CD14-positive monocyte (primary cell): ENCODE data around the gene EDEM1. TPM values are rescaled to one million over a fixed set of nuclear protein-coding genes. Genes with fewer than 3 reads are reported as not detected.

Experiments
- DNase-seq, 3 donors: peaks; one replicate each; pipeline ENCODE4 v3.0.0-alpha.2; 2011 to 2022
- H2AFZ ChIP-seq: 2 replicates; pipeline ENCODE4 v1.6.0; 2012; ENCODE audit warnings: mild to moderate bottlenecking, low read depth, low read length, inconsistent platforms; ENCODE audit not compliant: insufficient read depth, poor library complexity, severe bottlenecking
- H3K27ac ChIP-seq, 2 donors: 1 replicate in 1 of 2; 2 replicates in 1 of 2; pipeline ENCODE4 v1.5.1; 2012 to 2013; ENCODE audit warnings: low read length in 2 of 2, control low read depth in 1 of 2, inconsistent platforms in 1 of 2, low read depth in 1 of 2, mild to moderate bottlenecking in 1 of 2
- H3K27me3 ChIP-seq, 2 donors: one replicate each; pipeline versions ENCODE4 v1.6.0 to v1.6.1; 2011 to 2013; ENCODE audit warnings: low read length in 2 of 2; ENCODE audit not compliant: control insufficient read depth in 2 of 2, insufficient read depth in 2 of 2
- H3K36me3 ChIP-seq, 2 donors: replicated peaks in 1 of 2; 1 replicate in 1 of 2; 2 replicates in 1 of 2; pipeline versions ENCODE4 v1.5.1 to v1.6.1; 2012 to 2013; ENCODE audit warnings: low read length in 2 of 2, control low read depth in 1 of 2, inconsistent platforms in 1 of 2, mild to moderate bottlenecking in 1 of 2; ENCODE audit not compliant: insufficient read depth in 2 of 2, control insufficient read depth in 1 of 2
- H3K4me1 ChIP-seq, 2 donors: 1 replicate in 1 of 2; 2 replicates in 1 of 2; pipeline versions ENCODE4 v1.5.1 to v1.6.1; 2012 to 2013; ENCODE audit warnings: low read length in 2 of 2, control low read depth in 1 of 2, inconsistent platforms in 1 of 2, mild to moderate bottlenecking in 1 of 2, moderate library complexity in 1 of 2; ENCODE audit not compliant: insufficient read depth in 2 of 2, control insufficient read depth in 1 of 2
- H3K4me2 ChIP-seq: replicated peaks from 2 replicates; pipeline ENCODE3; 2012; ENCODE audit warnings: low read length, moderate library complexity, mild to moderate bottlenecking; ENCODE audit not compliant: poor library complexity, severe bottlenecking; ENCODE audit errors: extremely low read depth
- H3K4me3 ChIP-seq, 3 experiments: fragments of 200-600 bp in 1 of 3; sonication (generic) in 1 of 3; replicated peaks in 1 of 3; 1 replicate in 2 of 3; 2 replicates in 1 of 3; pipeline ENCODE4 v1.5.1; 2011 to 2013; ENCODE audit warnings: low read length in 3 of 3, mild to moderate bottlenecking in 3 of 3, control low read depth in 2 of 3, low read depth in 2 of 3, inconsistent platforms in 1 of 3, moderate library complexity in 1 of 3
- H3K79me2 ChIP-seq: 2 replicates; pipeline ENCODE4 v1.6.0; 2012; ENCODE audit warnings: mild to moderate bottlenecking, control low read depth, inconsistent platforms, low read length, moderate library complexity; ENCODE audit not compliant: insufficient read depth
- H3K9ac ChIP-seq: 2 replicates; pipeline ENCODE4 v1.6.0; 2017; ENCODE audit warnings: low read length, mild to moderate bottlenecking; ENCODE audit not compliant: insufficient read depth, poor library complexity, severe bottlenecking
- H3K9me3 ChIP-seq, 2 donors: replicated peaks in 1 of 2; 1 replicate in 1 of 2; 2 replicates in 1 of 2; pipeline versions ENCODE4 v1.5.1 to v1.6.1; 2012 to 2013; ENCODE audit warnings: low read length in 2 of 2, control low read depth in 1 of 2; ENCODE audit not compliant: control insufficient read depth in 1 of 2, insufficient read depth in 1 of 2
- H4K20me1 ChIP-seq: 2 replicates; pipeline ENCODE4 v1.6.0; 2012; ENCODE audit warnings: mild to moderate bottlenecking, low read length, control low read depth, moderate library complexity; ENCODE audit not compliant: insufficient read depth
- H3K27ac Mint-ChIP-seq, 7 donors: one replicate each; pipeline ENCODE4 v1.8.0; 2020; ENCODE audit warnings: mild to moderate bottlenecking in 7 of 7, mixed read lengths in 7 of 7, moderate library complexity in 6 of 7, inconsistent platforms in 2 of 7
- H3K27me3 Mint-ChIP-seq, 3 donors: one replicate each; pipeline ENCODE4 v1.8.0; 2021 to 2022; ENCODE audit warnings: low read depth in 3 of 3, mild to moderate bottlenecking in 3 of 3, mixed read lengths in 3 of 3, moderate library complexity in 3 of 3, inconsistent platforms in 1 of 3
- H3K36me3 Mint-ChIP-seq, 2 donors: one replicate each; pipeline ENCODE4 v1.8.0; 2020; ENCODE audit warnings: mixed read lengths in 2 of 2, inconsistent platforms in 1 of 2, mild to moderate bottlenecking in 1 of 2
- H3K4me1 Mint-ChIP-seq: one replicate; pipeline ENCODE4 v1.8.0; 2020; ENCODE audit warnings: mild to moderate bottlenecking, mixed read lengths
- H3K4me3 Mint-ChIP-seq, 2 donors: one replicate each; pipeline ENCODE4 v1.8.0; 2020; ENCODE audit warnings: mild to moderate bottlenecking in 2 of 2, mixed read lengths in 2 of 2, moderate library complexity in 1 of 2
- H3K9me3 Mint-ChIP-seq, 7 donors: one replicate each; pipeline ENCODE4 v1.8.0; 2020 to 2022; ENCODE audit warnings: mixed read lengths in 7 of 7, mild to moderate bottlenecking in 6 of 7, moderate library complexity in 6 of 7, inconsistent platforms in 2 of 7
- CTCF ChIP-seq: fragments of 200-600 bp; IDR thresholded peaks from one replicate; pipeline ENCODE4 v1.8.0; 2022; ENCODE audit warnings: antibody characterized with exemption, mild to moderate bottlenecking
- WGBS: methylation state at CpG from one replicate; pipeline ENCODE4 v1.1.5; 2013; ENCODE audit warnings: missing lambda C conversion rate; ENCODE audit not compliant: insufficient coverage; 5-methylcytosine and 5-hydroxymethylcytosine counted together
- intact Hi-C, 2 donors: fragments of 100-400 bp; cut with micrococcal nuclease; formaldehyde crosslinking; loops; one replicate each; pipeline versions ENCODE4 v1.15.0 to v1.15.1; 2023
- polyA plus RNA-seq, 3 donors: library from polyadenylated mRNA; depleted of rRNA in 1 of 3; unstranded in 2 of 3; stranded (reverse) in 1 of 3; fragments of 300-500 nt in 2 of 3; fragments of >200 nt in 1 of 3; fragmentation: Illumina TruSeq in 2 of 3; gene quantifications; 1 replicate in 2 of 3; 2 replicates in 1 of 3; pipeline ENCODE4 v1.2.3, GENCODE V29; 2012 to 2021

The EDEM1 gene
- polyA plus RNA-seq, 3 donors, result 17.5 to 31.7 (median 23.7) TPM

- H3K4me3 ChIP-seq, result no peak overlapping the region
- intact Hi-C loops, result no loop called here
- no peaks in the 10 kb centered on the region for H3K4me1 Mint-ChIP-seq
- H3K9me3 ChIP-seq, result peaks cover 0 to 3% of the 10 kb centered on the region in 2 donors
- H3K4me3 Mint-ChIP-seq, result no peak overlapping the region
- WGBS, result 57% methylated on average over 4 of the region's 5 CpGs
- H2AFZ ChIP-seq, result no peak overlapping the region
- no peak for TF ChIP-seq CTCF
- H4K20me1 ChIP-seq, result no peaks in the 10 kb centered on the region
- no peak overlapping the region for H3K4me2 ChIP-seq
- no peak overlapping the region for H3K27ac Mint-ChIP-seq
- H3K36me3 Mint-ChIP-seq, result no peaks in the 10 kb centered on the region
- H3K27ac ChIP-seq, result no peak overlapping the region
- no peak overlapping the region for H3K9ac ChIP-seq
- no peaks in the 10 kb centered on the region for H3K27me3 ChIP-seq
- no peaks in the 10 kb centered on the region for H3K36me3 ChIP-seq
- no peaks in the 10 kb centered on the region for H3K27me3 Mint-ChIP-seq
- peaks cover 8 to 9% (median 8%) of the 10 kb centered on the region in 7 donors for H3K9me3 Mint-ChIP-seq
- no peaks in the 10 kb centered on the region for H3K4me1 ChIP-seq
- no peaks in the 10 kb centered on the region for H3K79me2 ChIP-seq
- no peak for DNase-seq
Observed at GRCh38 chr3:5238545-5238944, 51.0 kb downstream of the EDEM1 start.

GRCh38 chr3:5239602-5240001 is 52.1 kb downstream of the EDEM1 start:
- Histone ChIP-seq H3K4me2 (no peak overlapping the region), H3K9ac (no peak overlapping the region), H2AFZ (no peak overlapping the region), H3K27me3 (no peaks in the 10 kb centered on the region), H3K9me3 (peaks cover 0 to 3% of the 10 kb centered on the region in 2 donors), H3K27ac (no peak overlapping the region), H3K79me2 (no peaks in the 10 kb centered on the region), H3K4me1 (no peaks in the 10 kb centered on the region), H3K4me3 (no peak overlapping the region), H4K20me1 (no peaks in the 10 kb centered on the region), H3K36me3 (no peaks in the 10 kb centered on the region)
- peak overlapping the region in 1 of 7 donors; percentile 3 for H3K27ac Mint-ChIP-seq
- no peaks in the 10 kb centered on the region for H3K4me1 Mint-ChIP-seq
- no peaks in the 10 kb centered on the region for H3K27me3 Mint-ChIP-seq
- peaks cover 10 to 18% (median 16%) of the 10 kb centered on the region in 7 donors for H3K9me3 Mint-ChIP-seq
- intact Hi-C loops, result no loop called here
- WGBS, result no CpG with 5 or more reads among the region's 4 CpGs
- no peak for DNase-seq
- H3K4me3 Mint-ChIP-seq, result no peak overlapping the region
- no peaks in the 10 kb centered on the region for H3K36me3 Mint-ChIP-seq
- TF ChIP-seq CTCF, result no peak
